WTC11 (cell line): ENCODE measurements around the gene LPAR2.

Experiments
- CREM ChIP-seq: sonication (generic); formaldehyde crosslinking; IDR thresholded peaks from 2 replicates; pipeline ENCODE4 v1.8.1; 2022; ENCODE audit warnings: mild to moderate bottlenecking, missing genetic modification reagents, moderate library complexity
- CTCF ChIP-seq: fragments of 200-600 bp; IDR thresholded peaks from 2 replicates; pipeline ENCODE4 v1.8.0; 2022; ENCODE audit warnings: antibody characterized with exemption
- NFYB ChIP-seq: sonication (generic); formaldehyde crosslinking; conservative IDR thresholded peaks from 2 replicates; pipeline ENCODE4 v1.8.0; 2022; ENCODE audit warnings: low read depth, missing genetic modification reagents
- NR1H2 ChIP-seq: sonication (generic); formaldehyde crosslinking; IDR thresholded peaks from 2 replicates; pipeline ENCODE4 v1.9.0; 2021; ENCODE audit warnings: mild to moderate bottlenecking, moderate library complexity, missing genetic modification reagents
- TCF7 ChIP-seq: sonication (generic); formaldehyde crosslinking; IDR thresholded peaks from 2 replicates; pipeline ENCODE4 v1.8.0; 2022; ENCODE audit warnings: mild to moderate bottlenecking, low read depth, missing genetic modification reagents, moderate library complexity

- TF ChIP-seq NFYB (CRISPR knock-in tag), result no peak
- TF ChIP-seq TCF7, result no peak
- no peak for TF ChIP-seq NR1H2 (CRISPR knock-in tag)
- no peak for TF ChIP-seq CTCF
- no peak for TF ChIP-seq CREM (CRISPR knock-in tag)
These were observed 7.3 kb upstream of the LPAR2 start for GRCh38 chr19:19635313-19635702.
